CD1c-positive myeloid dendritic cell (primary cell): ENCODE results near the gene TTC12.
A peak's percentile ranks its signal among the peaks of the same experiment; 100 is the strongest.
"Not testable (repeated sequence)": the region's sequence is repeated elsewhere in the genome, so short reads cannot be mapped to it uniquely, and the experiment has no call there.

ENCODE experiments used
- DNase-seq: peaks from one replicate; pipeline ENCODE4 v3.0.0-alpha.2; 2016; ENCODE audit errors: extremely low spot score

Gene TTC12

DNA sequence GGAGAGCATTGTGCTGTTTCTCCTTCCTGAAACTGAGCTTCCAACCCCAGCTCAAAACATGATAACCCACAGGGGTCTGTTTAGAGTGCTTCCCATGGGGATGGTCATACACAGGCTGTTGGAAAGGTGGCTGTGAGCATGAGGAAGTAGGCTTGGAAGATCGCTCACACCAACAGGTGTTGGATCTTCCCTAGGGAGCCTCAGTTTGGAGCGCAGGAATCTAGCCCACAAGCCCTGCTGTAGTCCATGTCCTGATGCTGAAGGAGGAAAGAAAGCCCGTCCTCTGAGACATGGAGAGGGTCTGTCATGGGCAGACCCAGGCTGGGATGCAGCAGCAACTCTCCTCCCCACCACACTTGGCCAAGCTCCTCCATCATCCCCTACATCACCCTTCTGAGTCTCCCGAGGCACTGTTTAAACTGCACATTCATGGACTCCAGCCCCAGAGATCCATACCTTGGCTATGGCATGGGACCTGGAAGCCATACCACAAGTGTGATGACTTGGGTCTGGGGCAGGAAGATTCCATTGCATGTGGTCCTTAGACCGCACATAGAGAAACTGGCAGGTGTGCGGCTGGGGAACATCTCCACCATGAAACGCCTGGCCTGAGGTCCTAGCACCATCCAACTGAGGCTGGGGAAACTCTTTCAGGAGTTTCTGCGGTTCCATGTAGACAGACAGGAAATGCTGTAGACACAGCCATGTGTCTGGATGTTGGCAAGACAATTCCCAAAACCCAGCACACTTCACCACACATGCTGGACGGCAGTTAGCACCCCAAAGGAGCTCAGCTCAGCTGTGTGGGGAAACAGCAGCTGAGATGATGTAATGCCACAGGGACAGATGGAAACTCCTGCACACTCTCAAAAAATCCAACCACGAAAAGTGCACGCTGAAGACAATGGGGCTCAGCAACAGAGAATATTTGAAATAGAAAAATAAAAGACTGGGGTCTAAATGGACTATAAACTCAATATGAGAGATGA lies 27.6 kb upstream of the TTC12 start:
- DNase-seq: no peak

DNA sequence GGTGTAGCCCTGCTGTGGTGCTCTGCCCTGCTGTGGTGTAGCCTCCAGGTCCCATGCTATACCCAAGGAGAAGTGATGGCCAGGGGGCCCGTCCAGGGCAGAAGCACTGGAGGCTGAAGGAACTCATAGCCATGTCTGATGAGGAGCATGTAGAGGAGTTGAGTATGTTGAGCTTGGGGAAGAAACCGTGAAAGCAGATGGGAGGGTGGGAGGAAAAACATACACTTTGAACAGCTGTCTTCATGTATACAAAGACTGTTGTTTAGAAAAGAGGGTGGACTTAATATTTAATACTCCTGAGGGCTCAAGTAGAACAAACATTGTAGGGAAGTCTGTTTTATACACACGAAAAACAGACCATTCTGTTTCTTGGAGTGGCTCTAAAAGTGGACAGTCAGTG lies 26.6 kb upstream of the TTC12 start:
- no peak for DNase-seq

DNA sequence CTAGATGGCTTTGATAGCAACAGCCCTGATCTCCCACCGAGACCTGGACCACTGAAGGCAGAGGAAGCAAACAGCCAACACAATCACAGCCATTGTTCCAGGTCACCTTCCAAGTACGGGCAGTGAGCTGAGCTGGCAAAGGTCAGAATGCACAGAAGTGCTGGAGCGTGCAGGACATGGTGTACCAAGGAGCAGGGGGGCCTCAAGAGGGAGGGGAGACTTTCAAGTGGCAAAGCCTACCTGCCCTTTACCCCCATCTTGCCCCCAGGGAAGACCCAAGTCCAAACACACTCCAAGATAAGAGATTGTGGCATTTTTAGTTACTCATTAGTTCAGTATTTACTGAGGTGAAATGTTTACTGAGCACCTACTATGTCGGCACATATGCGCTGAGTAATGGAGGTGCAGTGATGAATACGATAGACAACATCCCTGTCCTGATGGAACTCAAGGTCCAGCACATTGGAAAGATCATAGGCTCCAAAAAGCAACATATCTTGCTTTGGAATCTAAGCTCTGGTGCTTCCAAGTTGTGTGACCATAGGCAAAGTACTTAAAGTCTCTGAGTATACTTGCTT lies 26.0 kb upstream of the TTC12 start:
- DNase-seq: no peak

DNA sequence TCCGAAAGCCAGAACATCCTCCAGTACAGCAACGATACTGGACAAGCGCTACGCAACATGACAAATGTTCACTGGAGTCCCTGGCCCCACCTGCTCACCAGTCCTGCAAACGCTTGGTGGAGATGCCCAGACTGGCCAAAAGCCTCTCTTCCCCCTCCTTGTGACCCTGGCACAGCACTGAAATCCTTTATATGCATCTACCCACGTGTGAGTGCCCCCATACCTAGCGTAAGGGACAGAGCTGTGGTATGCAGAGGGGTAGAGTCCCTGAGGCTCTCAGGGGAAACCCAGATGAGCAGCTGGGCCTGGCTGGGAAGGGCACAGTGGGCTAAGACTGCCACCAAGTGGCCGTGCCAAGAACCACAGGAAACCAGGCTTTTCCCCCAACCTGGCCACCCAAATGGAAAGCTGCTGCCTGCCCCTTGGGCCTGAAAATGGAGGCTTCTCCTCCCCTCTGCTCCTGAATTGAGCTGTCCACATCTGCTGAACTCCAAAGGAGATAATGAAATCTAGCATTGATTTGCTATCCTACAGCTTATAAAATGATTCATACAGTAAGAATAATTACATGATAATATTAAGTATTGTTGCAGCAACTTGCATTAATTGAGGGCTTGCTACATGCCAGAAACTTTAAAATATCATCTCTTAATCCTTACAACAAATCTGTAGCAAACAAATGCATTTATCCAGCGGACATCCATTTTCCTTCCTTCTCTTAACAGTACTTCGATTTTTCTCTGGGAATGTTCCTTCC lies 24.8 kb upstream of the TTC12 start:
- peak; percentile 74 for DNase-seq

DNA sequence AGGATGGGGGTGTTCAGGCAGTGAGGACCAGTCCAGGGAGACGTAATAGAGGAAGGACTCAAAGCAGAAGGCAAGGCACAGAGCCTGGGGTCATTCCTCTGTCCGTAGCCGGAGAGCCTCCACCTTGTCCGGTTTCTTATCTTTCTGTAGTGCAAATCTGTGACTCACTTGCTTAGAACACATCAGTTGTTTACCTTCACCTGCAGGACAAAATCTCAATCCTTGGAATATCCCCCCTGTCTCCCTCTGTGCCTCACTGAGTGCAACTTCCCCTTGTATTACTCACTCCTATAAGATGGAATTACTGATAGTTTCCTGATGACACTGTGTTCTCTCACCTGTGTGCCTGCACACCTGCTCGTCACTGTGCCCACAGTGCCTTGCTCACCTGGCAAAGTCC lies 20.4 kb upstream of the TTC12 start:
- DNase-seq: no peak

DNA sequence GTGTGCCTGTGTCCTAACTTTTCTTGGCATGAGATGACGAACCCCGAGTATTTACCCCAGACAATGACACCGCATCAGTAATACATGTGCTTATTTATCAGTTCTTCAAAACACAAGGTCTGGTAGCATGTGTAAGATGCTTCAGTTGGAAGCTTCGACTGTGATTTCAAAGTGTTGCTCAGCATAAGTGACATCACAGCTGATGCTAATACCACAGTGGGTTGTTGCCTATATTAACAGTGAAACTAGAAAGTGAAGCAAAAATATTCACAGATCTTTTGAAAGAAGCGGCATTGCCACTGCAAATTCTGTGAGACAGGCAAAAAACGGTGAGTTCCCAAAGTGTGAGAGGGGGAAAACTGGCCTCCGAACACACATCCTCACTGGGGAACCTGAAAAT lies 18.4 kb upstream of the TTC12 start:
- no peak for DNase-seq

DNA sequence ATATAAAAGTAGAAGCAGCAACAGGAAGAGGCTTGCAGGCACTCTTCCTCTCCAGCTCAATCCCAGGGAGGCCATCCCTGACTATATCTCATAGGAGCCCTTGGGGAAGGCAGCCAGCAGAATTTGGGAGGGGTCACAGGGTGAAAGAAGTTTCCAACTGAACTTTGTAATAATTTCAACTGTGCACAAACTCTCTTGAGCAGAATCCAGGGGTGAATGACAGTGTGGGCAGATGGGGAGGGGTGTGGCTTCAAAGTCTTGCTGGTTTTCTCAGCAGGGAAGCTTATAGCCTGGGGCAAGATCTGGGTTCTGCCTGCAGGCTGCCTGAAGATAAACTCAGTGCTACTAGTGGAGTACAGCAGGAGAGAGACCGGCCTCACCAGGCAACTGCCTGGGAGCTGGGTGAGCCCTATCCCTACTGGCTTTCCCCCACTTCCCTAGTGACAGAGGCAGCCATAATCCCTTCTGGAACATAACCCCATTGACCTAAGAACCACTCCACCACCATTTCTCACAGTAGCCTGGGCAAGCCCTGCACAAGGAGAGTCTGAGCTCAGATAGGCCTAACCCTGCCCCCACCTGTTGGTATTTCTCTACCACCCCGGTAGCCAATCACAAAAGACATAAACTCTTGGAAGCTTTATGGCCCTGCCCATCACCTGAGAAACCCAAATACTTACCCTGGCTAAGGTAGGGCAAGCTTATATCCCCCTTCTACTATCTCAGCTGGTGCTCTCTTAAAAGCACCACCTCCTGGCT lies 17.8 kb upstream of the TTC12 start:
- DNase-seq: no peak

DNA sequence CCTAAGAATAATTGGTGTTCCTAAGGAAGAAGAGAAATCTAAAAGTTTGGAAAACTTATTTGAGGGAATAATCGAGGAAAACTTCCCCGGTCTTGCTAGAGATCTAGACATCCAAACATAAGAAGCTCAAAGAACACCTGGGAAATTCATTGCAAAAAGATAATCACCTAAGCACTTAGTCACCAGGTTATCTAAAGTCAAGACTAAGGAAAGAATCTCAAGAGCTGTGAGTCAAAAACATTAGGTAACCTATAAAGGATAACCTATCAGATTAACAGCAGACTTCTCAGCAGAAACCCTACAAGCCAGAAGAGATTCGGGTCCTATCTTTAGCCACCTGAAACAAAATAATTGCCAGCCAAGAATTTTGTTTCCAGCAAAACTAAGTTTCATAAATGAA lies 15.9 kb upstream of the TTC12 start:
- not testable (repeated sequence) for DNase-seq

DNA sequence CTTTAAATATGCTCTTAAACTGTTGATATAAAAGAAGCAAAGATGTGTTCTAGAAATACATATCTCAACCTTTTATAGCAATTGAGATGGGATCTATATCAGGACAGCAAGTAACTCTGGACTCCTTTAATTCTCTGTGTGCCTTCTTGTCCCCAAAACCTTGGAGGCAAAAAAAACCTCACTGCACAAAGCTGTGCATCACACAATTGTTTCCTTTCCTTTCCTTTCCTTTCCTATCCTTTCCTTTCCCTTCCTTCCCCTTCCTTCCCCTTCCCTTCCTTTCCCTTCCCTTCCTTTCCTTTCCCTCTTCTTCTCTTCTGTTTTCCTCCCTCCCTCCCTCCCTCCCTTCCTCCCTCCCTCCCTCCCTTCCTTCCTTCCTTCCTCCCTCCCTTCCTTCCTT lies 9.5 kb upstream of the TTC12 start:
- DNase-seq: no peak

DNA sequence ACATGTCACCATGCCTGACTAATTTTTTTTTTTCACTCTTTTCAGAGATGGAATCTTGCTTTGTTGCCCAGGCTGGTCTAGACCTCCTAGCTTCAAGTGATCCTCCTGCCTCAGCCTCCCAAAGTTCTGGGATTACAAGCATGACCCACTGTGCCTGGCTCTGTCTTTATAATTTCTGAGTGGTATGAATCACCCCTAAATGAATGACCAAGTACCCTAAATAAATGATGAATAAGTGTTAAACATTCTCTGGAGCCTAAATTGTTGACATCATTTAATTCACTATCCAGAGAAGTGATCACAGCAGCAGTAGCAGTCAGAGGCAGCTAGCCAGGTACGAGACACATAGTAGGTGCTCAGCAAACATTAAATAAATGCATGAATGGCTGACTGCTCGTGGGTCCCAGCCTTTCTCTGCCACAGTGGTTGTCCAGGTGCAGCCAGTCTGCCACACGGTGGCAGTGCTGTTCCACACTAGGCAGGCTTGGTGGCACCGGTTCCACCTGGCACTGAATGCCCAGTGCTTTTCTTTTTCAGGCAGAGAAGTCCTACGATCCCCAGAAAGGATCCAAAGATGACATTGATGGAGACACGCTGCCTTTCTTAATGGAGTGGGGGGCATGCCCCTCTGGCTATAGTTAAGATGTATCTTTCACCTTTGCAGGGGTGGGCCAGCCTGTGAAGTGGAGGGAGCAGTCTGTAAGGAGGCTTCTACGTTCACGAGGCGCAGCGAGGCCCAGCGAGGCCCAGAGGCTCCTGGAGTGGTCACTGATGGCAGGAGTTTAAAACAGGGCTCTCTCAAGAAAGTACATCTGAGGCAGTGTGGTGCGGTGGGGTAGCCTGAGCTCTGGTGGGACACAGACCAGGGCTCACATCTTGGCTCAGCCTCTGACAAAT lies 8.7 kb upstream of the TTC12 start:
- DNase-seq: peak; percentile 77

DNA sequence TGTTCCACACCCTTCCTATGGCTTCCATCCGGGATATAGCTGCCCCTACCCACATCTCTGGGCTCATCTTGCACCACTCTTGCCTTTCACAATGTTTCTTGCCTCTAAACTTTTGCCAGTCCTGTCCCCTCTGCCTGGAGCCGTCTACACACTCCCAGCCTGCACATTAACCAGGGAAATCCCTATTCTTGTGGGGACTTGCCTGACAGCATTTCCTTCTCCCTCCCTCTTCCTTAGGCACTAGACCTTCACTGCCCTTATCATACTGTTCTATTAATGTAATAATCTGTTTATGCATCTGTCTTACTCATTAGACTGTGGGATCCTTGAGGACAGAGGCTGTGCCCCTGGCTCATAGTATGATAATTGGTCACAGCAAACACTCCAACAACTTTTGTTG lies 5.8 kb upstream of the TTC12 start:
- DNase-seq: no peak

DNA sequence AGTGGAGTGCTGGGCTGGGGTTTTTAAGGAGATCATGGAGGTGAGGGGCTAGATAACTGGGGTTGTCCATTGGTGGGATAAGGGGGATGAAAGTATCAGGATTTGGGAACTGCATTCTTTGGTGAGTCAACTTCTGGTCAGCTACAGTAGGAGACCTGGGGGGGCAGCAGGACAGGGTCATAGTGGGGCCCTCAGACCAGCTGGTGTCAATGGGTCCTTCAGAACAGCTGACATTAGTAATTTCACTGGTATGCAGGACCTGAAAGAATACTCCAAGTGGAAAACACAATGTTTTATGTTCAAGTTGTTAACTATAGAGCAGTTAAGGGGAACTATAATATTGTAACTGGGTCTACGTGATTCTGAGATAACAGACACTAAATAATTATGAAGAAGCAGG lies 2.8 kb upstream of the TTC12 start:
- no peak for DNase-seq

DNA sequence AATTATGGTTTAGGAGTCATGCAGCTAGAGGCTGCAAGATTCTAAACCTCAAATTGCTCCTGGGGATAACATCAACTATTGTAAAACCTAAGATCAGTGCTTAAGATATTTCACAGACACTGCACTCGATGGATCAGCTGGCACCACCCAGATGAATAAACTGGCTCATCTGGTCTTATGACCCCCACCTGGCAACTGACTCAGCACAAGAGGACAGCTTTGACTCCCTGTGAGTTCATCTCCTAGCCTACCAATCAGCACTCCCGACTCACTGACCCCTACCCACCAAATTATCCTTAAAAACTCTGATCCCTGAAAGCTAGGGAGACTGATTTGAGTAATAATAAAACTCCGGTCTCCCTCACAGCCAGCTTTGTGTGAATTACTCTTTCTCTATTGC lies 782 bp upstream of the TTC12 start:
- no peak for DNase-seq

DNA sequence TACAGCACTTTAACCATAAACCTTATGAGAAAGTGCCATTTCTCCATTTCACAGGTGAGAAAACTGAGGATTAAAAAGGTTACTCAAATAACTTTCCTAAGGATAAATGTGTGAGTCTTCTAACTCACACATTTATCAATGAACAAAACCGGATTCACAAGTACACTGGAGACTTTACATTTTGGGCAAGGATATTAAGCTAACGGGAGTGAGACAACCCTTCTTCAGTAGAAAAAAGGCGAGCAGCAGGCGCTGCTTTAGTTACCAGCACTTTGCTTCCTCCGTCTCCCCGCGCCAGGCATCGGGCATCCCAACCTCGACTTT lies 356 bp upstream of the TTC12 start:
- DNase-seq: no peak

DNA sequence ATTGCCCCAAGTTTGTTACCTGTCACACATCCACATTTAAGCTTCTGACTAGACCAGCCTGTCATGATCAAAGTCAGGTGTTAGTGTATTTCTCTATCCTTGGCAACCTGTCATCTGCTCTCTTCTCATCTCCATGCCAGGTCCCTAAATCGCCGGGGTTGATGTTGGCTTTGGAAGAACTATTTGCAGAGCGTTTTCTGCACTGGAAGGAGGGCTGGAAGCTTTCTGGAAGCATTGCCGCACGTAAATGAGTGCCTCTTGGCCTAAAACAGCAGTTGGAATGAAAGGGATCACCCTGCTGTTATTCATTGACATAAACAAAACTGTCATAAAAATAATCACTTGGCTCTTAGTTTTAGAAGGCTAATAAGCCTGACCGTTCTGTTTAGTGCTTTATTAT lies 1.4 kb downstream of the TTC12 start:
- DNase-seq: no peak

DNA sequence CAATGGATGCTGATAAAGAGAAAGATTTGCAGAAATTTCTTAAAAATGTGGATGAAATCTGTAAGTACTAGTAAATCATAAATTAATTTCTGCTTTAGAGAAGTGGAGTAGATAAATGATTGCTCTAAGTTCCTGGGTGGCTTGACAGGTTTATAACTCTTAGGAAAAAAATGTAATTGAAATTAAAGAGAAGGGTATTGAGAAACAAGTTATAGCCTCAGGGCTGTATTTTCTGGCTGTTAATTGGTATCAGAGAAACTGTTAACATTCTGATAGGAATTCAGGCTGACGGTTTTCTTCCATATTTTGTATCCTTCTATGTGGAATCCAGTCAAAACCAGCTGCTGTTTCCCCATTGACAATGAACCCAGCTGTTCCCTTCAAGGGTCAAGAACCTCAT lies 1.9 kb downstream of the TTC12 start:
- no peak for DNase-seq

DNA sequence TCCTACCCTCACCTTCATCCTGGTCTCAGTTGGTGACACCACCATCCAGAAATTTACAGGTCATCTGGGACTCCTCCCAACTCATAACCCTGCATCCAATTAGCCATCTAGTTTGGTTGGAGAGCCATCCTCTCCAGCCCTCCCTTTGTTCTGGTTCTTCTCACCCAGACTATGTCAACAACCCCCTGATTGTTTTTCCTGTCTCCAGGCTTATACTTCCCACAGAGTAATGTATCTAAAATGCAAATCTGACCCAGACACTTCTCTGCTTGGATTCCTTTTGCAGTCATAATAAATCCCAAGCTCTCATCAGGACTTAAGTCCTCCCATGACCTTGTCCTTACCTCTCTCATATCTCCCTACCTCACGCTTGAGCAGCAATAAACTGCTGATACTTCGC lies 3.0 kb downstream of the TTC12 start:
- DNase-seq: no peak

DNA sequence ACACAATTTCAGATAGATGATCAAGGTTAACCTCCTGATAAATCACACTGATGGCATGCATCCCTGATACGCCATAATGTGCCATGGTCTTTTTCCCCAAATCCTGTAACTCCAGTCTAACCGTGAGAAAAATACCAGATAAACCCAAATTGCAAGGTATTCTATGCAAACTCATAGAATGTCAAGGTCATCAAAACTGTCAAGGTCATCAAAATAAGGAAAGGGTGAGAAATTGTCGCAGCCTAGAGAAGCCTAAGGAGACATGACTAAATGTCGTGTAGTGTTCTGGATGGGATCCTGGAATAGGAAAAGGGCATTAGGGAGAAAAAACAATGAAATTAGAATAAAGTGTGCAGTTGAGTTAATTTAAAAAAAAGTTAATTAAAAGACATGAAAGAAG lies 4.7 kb downstream of the TTC12 start:
- no peak for DNase-seq

DNA sequence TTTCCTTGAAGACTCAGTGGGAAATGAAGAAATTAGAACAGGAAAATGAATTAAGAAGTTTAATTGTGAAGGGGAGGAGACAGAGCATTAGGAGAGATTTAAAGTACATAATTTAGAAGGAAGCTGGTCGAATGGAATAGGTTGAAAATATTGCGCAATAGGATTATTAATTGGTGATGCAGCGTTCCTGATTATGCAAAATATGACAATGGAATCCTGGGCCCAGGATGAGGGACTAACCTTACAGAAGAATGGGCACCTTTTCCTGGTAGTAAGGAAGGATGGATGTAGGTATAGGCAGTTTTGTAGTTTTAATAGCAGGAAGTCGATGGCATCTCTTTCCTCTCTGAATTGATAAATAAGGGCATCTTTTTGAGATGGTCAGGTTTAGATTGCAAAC lies 7.8 kb downstream of the TTC12 start:
- DNase-seq: no peak

DNA sequence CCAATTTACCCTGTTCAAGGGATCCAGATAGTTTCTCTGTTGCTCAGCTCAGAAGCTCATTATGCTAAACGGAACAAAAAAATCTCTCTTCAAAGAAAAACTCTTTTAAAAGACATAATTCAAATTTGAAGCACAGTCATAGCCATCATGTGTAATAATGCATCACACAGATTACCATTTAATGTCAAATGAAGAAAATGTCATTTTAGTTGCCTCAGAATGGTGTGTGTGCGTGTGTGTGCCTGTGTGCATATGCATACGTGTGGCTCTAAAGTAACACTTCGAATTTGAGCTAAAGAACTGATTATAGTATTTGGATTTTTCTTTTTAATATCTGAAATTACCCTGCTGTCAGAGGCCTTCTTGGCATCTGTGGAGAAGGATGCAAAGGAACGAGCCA lies 9.9 kb downstream of the TTC12 start:
- DNase-seq: no peak

DNA sequence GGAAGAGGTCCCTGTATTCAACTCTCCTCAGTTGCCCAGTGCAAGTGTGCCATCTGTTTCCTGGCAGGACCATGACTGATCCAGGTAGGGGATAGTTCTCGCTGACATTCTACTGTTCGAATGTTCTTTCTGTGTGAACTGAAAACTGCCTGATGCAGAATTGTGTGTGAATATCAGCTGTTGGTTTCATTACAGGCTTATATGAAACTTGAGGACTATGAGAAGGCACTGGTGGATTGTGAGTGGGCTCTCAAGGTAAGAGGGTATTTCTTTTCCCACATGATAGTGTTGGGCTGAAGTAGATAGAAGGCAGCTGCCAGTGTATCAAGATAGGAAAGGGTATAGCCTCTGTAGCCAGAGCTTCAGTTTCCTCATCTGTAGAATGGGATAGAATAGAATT lies 15.3 kb downstream of the TTC12 start:
- DNase-seq: no peak
